Left kidney (tissue), 2 donors: ENCODE measurements around the gene BDKRB1. TPM values are rescaled to one million over a fixed set of nuclear protein-coding genes. Genes with fewer than 3 reads are reported as not detected.

ENCODE experiments used
- DNase-seq: peaks from one replicate; pipeline ENCODE4 v3.0.0-alpha.2; 2013
- polyA plus RNA-seq: library from polyadenylated mRNA; unstranded; fragments of 120-200 nt; gene quantifications from one replicate; pipeline ENCODE4 v1.2.1, GENCODE V29; 2013; ENCODE audit not compliant: insufficient read length

BDKRB1 gene
- polyA plus RNA-seq, 1 donor, result 0.52 TPM

- DNase-seq, result no peak
Observed at GRCh38 chr14:96281486-96281885, 25.5 kb downstream of the BDKRB1 start.

GRCh38 chr14:96284008-96284407 lies 28.0 kb downstream of the BDKRB1 start:
- no peak for DNase-seq

GRCh38 chr14:96284430-96284829 lies 28.4 kb downstream of the BDKRB1 start:
- DNase-seq, result no peak

- no peak for DNase-seq
Observed at GRCh38 chr14:96285667-96286066, 29.7 kb downstream of the BDKRB1 start.

- DNase-seq, result no peak
Observed at GRCh38 chr14:96286251-96286650, 30.2 kb downstream of the BDKRB1 start.

- no peak for DNase-seq
Observed at GRCh38 chr14:96287856-96288255, 31.8 kb downstream of the BDKRB1 start.

- no peak for DNase-seq
Observed at GRCh38 chr14:96294246-96294645, 38.2 kb downstream of the BDKRB1 start.

GRCh38 chr14:96297000-96297399 lies 41.0 kb downstream of the BDKRB1 start:
- DNase-seq, result no peak

DNA sequence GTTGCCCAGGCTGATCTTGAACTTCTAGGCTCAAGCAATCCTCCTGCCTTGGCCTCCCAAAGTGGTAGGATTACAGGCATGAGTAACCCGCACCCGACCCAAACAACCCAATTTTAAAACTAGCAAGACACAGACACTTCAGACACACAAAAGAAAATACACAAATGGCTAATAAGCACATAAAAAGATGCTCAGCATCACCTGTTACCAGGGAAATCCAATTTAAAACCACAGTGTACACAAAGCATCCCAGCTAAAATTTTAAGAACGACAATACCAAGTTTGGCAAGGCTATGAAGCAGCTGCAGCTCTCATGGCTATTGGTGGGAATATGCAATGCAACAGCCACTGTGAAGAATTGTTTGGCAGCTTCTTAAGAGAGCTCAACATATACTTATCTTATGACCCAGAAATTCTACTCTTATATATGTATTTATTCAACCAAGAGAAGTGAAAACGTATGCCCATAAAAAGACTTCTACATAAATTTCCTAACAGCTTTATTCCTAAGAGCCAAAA lies 42.0 kb downstream of the BDKRB1 start:
- DNase-seq, result no peak

- no peak for DNase-seq
Observed at GRCh38 chr14:96299441-96299840, 43.4 kb downstream of the BDKRB1 start.

DNA sequence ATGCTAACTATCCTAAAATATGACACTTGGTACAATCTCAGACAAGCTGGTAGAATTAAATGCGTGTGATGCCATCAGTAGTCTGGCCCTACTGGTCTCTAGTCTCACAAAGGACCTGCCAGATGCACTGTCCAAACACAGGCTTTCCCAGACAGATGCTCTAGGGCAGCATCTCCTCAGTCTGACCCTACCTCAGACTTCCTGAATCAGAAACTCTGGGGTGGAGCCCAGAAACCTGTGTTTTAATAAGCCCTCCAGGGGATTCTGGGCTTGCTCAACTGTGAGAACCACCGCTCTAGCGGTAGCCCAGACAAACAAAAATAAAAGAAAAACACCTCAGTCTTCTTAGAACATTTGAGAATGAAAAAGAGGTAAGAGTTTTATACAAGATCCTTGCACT lies 48.0 kb downstream of the BDKRB1 start:
- no peak for DNase-seq

DNA sequence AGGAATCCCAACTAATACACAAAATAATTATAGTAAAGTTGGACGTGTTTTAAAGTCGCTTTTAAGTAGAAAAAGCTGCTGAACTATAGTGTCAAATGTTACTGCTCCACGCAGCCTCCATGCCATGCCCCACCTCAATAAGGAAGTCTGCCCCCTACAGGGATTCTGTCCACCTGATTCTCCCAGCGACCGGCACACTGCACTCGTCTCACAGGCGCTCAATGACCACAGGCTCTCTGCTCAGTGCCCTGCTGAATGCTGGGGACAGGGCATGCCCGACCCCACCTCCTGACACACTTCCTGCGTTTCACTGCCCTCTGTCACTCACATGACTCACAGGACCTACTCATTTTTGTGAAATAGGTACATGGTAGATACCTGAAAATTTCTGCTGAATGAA lies 48.9 kb downstream of the BDKRB1 start:
- no peak for DNase-seq

- DNase-seq, result no peak
Observed at GRCh38 chr14:96307434-96307833, 51.4 kb downstream of the BDKRB1 start.

GRCh38 chr14:96309133-96309895 lies 53.3 kb downstream of the BDKRB1 start:
- DNase-seq, result peak; percentile 33

DNA sequence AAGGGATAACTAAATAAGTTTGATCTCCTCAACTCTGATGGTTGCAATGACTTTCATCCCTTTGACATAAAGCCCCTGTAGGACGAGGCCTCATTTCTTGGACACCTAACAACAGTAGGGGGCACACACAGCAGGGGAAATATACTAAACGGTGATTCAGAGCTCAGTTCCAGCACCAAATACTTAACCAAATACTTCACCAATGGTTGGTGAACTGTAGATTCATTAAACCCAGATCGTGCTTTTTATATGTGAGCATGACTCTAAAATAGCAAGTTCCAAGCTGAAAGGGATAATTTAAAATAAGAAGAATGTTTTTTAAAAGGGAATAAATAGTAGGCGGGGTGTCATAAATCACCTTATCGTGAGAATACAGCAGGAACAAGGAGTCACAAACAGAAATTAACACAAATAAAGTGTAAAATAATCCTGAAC lies 53.9 kb downstream of the BDKRB1 start:
- no peak for DNase-seq

DNA sequence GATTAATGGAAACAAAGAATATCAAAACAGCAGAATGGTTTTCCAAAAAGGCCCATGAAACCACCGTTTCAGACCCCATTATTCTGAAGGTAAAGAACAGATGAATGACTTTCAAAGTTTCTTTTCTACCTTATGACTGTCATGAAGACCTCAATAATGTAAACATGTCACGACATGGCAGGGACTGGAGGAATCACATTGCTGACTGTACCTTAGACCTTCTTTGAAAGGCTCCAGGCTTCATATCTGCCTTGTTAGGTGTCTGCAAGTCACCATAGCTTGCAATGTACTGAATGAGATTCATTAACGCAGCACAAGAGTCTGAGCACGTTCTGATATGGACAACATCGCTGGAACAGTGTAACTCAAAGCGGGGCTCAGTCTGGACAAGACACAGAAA lies 54.9 kb downstream of the BDKRB1 start:
- no peak for DNase-seq

Other genes starting within 250 kb of the BDKRB1 start
- gene C14orf132, start 216.8 kb upstream of the BDKRB1 start, polyA plus RNA-seq, result 30.2 TPM
- 2.5 TPM for gene BDKRB2, start 51.4 kb upstream of the BDKRB1 start, polyA plus RNA-seq
- 47.8 TPM for gene ATG2B, start 107.1 kb downstream of the BDKRB1 start, polyA plus RNA-seq
- 35.0 TPM for gene GSKIP, start 107.3 kb downstream of the BDKRB1 start, polyA plus RNA-seq
- 5.1 TPM for gene AK7, start 135.9 kb downstream of the BDKRB1 start, polyA plus RNA-seq
- gene PAPOLA, start 246.2 kb downstream of the BDKRB1 start, polyA plus RNA-seq, result 279 TPM